GM21723 (cell line): ENCODE data around the gene SLC9A8.
"Not testable (repeated sequence)": the region's sequence is repeated elsewhere in the genome, so short reads cannot be mapped to it uniquely, and the experiment has no call there.

Experiments used
- ATAC-seq: cut with Tn5 transposase; IDR thresholded peaks from one replicate; pipeline ENCODE4 v1.9.1; 2021; ENCODE audit warnings: mild to moderate bottlenecking, moderate library complexity; ENCODE audit not compliant: unreplicated experiment

The SLC9A8 gene

GRCh38 chr20:49850463-49851230 is 38.0 kb downstream of the SLC9A8 start:
- ATAC-seq: no peak

- ATAC-seq: no peak
Measured at GRCh38 chr20:49851231-49851705, 38.6 kb downstream of the SLC9A8 start.

- no peak for ATAC-seq
Measured at GRCh38 chr20:49851991-49852390, 39.4 kb downstream of the SLC9A8 start.

GRCh38 chr20:49852522-49853080 is 40.0 kb downstream of the SLC9A8 start:
- ATAC-seq: no peak

- ATAC-seq: no peak
Measured at GRCh38 chr20:49853640-49854039, 41.0 kb downstream of the SLC9A8 start.

- ATAC-seq: no peak
Measured at GRCh38 chr20:49854190-49854875, 41.7 kb downstream of the SLC9A8 start.

- no peak for ATAC-seq
Measured at GRCh38 chr20:49856904-49857303, 44.3 kb downstream of the SLC9A8 start.

GRCh38 chr20:49858076-49858585 is 45.5 kb downstream of the SLC9A8 start:
- no peak for ATAC-seq

- ATAC-seq: no peak
Measured at GRCh38 chr20:49859011-49859410, 46.4 kb downstream of the SLC9A8 start.

GRCh38 chr20:49859807-49860206 is 47.2 kb downstream of the SLC9A8 start:
- ATAC-seq: no peak

- ATAC-seq: not testable (repeated sequence)
Measured at GRCh38 chr20:49861232-49861631, 48.6 kb downstream of the SLC9A8 start.

GRCh38 chr20:49862607-49863200 is 50.1 kb downstream of the SLC9A8 start:
- no peak for ATAC-seq

- ATAC-seq: no peak
Measured at GRCh38 chr20:49863666-49864065, 51.0 kb downstream of the SLC9A8 start.

- ATAC-seq: no peak
Measured at GRCh38 chr20:49865559-49865958, 52.9 kb downstream of the SLC9A8 start.

GRCh38 chr20:49866051-49866450 is 53.4 kb downstream of the SLC9A8 start:
- no peak for ATAC-seq

GRCh38 chr20:49867453-49868215 is 55.0 kb downstream of the SLC9A8 start:
- no peak for ATAC-seq

GRCh38 chr20:49868538-49868937 is 55.9 kb downstream of the SLC9A8 start:
- no peak for ATAC-seq

GRCh38 chr20:49868964-49869363 is 56.3 kb downstream of the SLC9A8 start:
- no peak for ATAC-seq

- no peak for ATAC-seq
Measured at GRCh38 chr20:49870261-49870660, 57.6 kb downstream of the SLC9A8 start.

GRCh38 chr20:49871391-49871948 is 58.8 kb downstream of the SLC9A8 start:
- ATAC-seq: no peak
